Muscle of arm (tissue), 14 donors: ENCODE data around the gene CXCR1. TPM values are rescaled to one million over a fixed set of nuclear protein-coding genes. Genes with fewer than 3 reads are reported as not detected.
"Not testable (repeated sequence)": the region's sequence is repeated elsewhere in the genome, so short reads cannot be mapped to it uniquely, and the experiment has no call there.

ENCODE experiments used
- DNase-seq: peaks from one replicate; pipeline ENCODE4 v3.0.0-alpha.2; 2013
- long read RNA-seq, 11 donors: transcript quantifications; one replicate each; lab custom pipeline, GENCODE V29; 2026
- polyA plus RNA-seq, 12 donors: library from polyadenylated mRNA; unstranded; fragments of 120-200 nt; gene quantifications; one replicate each; pipeline ENCODE4 v1.2.1, GENCODE V29; 2013; ENCODE audit not compliant: insufficient read length in 12 of 12

Gene CXCR1
- polyA plus RNA-seq = under 1 TPM in 5 of 12 donors, not detected in 7; 0.07 to 0.36 (median 0.28) TPM
- long read RNA-seq, donor 1 = 0 reads
- long read RNA-seq, donor 2 = 0 reads
- long read RNA-seq, donor 3 = 0 reads
- long read RNA-seq, donor 4 = 0 reads
- long read RNA-seq, donor 5 = 0 reads
- long read RNA-seq, donor 6, partial matches to known transcripts = 150 of 250 reads
- long read RNA-seq, donor 6, other reads (novel, unspliced or antisense) = 100 of 250 reads
- long read RNA-seq, donor 7 = 0 reads
- long read RNA-seq, donor 8 = 0 reads
- long read RNA-seq, donor 9 = 0 reads
- long read RNA-seq, donor 10 = 0 reads
- long read RNA-seq, donor 11 = 0 reads

- no peak for DNase-seq
Measured at GRCh38 chr2:218166791-218167190, at the start of gene CXCR1. CXCR1 (minus strand) TSS chr2:218166962; CDS start chr2:218165211, 1,751 bp downstream.

GRCh38 chr2:218216336-218216673, 49.5 kb upstream of the CXCR1 start:
- DNase-seq = no peak

GRCh38 chr2:218214116-218214515, 47.4 kb upstream of the CXCR1 start:
- no peak for DNase-seq

- DNase-seq = no peak
Measured at GRCh38 chr2:218209078-218209477, 42.3 kb upstream of the CXCR1 start.

GRCh38 chr2:218202266-218202665, 35.5 kb upstream of the CXCR1 start:
- no peak for DNase-seq

- DNase-seq = no peak
Measured at GRCh38 chr2:218196974-218197373, 30.2 kb upstream of the CXCR1 start.

GRCh38 chr2:218194880-218195279, 28.1 kb upstream of the CXCR1 start:
- no peak for DNase-seq

- no peak for DNase-seq
Measured at GRCh38 chr2:218193701-218194100, 26.9 kb upstream of the CXCR1 start.

- no peak for DNase-seq
Measured at GRCh38 chr2:218192902-218193430, 26.2 kb upstream of the CXCR1 start.

GRCh38 chr2:218188528-218188927, 21.8 kb upstream of the CXCR1 start:
- peak; percentile 44 for DNase-seq

- DNase-seq = peak; percentile 74
Measured at GRCh38 chr2:218187296-218188015, 20.7 kb upstream of the CXCR1 start.

GRCh38 chr2:218186876-218187275, 20.1 kb upstream of the CXCR1 start:
- DNase-seq = no peak

GRCh38 chr2:218186355-218186766, 19.6 kb upstream of the CXCR1 start:
- no peak for DNase-seq

- peak; percentile 52 for DNase-seq
Measured at GRCh38 chr2:218184331-218184730, 17.6 kb upstream of the CXCR1 start.

- DNase-seq = no peak
Measured at GRCh38 chr2:218180467-218181114, 13.8 kb upstream of the CXCR1 start.

GRCh38 chr2:218179782-218180181, 13.0 kb upstream of the CXCR1 start:
- DNase-seq = no peak

- DNase-seq = no peak
Measured at GRCh38 chr2:218172845-218173244, 6.1 kb upstream of the CXCR1 start.

GRCh38 chr2:218171744-218172143, 5.0 kb upstream of the CXCR1 start:
- not testable (repeated sequence) for DNase-seq

- DNase-seq = no peak
Measured at GRCh38 chr2:218169757-218170546, 3.2 kb upstream of the CXCR1 start.

- no peak for DNase-seq
Measured at GRCh38 chr2:218168635-218169462, 2.1 kb upstream of the CXCR1 start.

- no peak for DNase-seq
Measured at GRCh38 chr2:218168016-218168415, 1.3 kb upstream of the CXCR1 start.
